NCI-H82 (cell line): Measurements from ENCODE around the gene ALKBH1.
"Not testable (repeated sequence)": the region's sequence is repeated elsewhere in the genome, so short reads cannot be mapped to it uniquely, and the experiment has no call there.

Experiments
- DNase-seq: peaks from one replicate; lab custom pipeline; 2025; lab: John Stamatoyannopoulos, UW

ALKBH1 gene, protein sequence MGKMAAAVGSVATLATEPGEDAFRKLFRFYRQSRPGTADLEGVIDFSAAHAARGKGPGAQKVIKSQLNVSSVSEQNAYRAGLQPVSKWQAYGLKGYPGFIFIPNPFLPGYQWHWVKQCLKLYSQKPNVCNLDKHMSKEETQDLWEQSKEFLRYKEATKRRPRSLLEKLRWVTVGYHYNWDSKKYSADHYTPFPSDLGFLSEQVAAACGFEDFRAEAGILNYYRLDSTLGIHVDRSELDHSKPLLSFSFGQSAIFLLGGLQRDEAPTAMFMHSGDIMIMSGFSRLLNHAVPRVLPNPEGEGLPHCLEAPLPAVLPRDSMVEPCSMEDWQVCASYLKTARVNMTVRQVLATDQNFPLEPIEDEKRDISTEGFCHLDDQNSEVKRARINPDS

DNA sequence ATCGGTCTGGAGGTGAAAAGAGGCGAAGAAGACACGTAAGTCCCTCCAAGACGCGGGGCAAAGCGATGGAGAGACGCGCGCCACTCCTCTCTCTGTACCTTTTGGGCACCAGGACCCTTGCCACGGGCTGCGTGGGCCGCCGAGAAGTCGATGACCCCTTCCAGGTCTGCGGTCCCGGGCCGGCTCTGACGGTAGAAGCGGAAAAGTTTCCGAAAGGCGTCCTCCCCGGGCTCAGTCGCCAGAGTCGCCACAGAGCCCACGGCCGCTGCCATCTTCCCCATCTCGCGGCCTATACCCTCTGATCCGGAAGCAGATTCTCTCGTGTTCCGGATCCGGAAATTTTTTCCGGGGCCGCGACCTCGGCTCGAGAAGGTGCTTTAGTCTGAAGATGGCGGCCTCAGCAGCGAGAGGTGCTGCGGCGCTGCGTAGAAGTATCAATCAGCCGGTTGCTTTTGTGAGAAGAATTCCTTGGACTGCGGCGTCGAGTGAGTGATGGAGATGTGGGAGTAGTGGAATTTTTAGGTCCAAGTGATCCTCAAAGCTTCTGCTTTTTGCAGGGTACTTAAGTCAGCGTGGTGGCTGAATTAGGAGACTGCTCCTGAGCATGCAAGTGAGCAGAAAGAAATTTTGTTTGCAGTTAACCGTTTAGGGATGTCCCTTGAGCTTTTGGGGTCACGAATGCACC, at the start of gene ALKBH1, which contains the start of gene SLIRP:
TSS of gene ALKBH1 (minus strand) at position 300 of the 685 bp plus-strand sequence. CDS start at position 281, 19 bp downstream.
TSS of gene SLIRP (plus strand) at position 380 of the 685 bp plus-strand sequence. CDS start at position 389, 9 bp downstream.
- DNase-seq, result peak; percentile 88

- DNase-seq, result no peak
These were observed 45.1 kb upstream of the ALKBH1 start for GRCh38 chr14:77752799-77753516.

GRCh38 chr14:77752266-77752665, 44.4 kb upstream of the ALKBH1 start:
- DNase-seq, result no peak

DNA sequence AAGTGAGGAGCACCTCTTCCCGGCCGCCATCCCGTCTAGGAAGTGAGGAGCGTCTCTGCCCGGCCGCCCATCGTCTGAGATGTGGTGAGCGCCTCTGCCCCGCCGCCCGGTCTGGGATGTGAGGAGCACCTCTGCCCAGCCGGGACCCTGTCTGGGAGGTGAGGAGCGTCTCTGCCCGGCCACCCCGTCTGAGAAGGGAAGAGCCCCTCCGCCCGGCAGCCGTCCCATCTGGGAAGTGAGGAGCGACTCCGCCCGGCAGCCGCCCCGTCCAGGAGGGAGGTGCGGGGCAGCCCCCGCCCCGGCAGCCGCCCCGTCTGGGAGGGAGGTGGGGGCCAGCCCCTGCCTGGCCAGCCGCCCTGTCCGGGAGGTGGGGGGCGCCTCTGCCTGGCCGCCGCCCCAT, 39.6 kb upstream of the ALKBH1 start:
- not testable (repeated sequence) for DNase-seq

DNA sequence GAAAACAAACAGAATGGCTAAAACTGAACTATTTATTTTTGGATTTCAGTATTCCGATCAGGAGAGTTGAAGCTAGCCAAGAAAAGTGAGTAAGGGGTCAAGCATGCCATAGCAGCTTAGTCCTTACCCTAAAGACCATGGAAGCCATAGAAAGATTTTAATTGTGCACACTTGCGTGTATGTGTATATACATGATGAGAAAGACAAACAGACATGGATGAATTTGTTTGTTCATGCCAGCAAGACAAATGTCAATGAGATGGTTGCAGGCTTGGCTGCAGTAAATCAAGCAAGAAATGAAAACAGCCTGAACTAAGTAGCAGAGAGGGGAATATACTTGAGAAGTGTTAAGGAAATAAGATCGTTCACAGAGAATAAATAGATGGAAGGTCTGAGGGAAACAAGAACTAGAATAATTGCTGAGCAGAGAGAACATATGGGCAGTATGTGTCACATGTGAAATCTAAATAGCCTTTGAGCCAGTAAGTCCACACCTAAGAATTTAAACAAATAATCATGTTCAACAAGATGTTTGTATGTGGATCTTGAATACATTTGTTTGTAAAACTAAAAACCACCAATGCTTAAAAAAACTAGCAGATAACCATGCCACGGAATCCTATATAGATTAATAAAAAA, 38.4 kb upstream of the ALKBH1 start:
- DNase-seq, result no peak

DNA sequence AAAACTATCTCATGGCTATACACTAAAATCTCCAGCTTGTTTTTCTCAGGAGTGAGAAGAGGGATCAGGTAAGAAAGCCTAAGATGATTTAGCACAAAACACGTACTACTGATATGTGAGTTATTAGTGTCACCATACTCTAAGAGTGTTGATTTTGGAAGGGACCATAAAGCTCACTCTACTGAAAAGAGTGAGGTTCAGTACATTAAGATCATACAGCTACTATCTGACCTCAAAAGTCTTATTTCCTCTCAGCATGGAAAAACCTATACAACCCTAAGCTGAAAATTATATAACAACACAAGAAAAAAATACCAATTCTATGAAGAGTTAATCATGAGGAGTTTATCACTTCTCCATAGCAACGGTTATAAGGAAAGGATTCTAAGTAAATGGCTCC, 33.6 kb upstream of the ALKBH1 start:
- no peak for DNase-seq

- DNase-seq, result no peak
These were observed 30.9 kb upstream of the ALKBH1 start for GRCh38 chr14:77738559-77739250.

DNA sequence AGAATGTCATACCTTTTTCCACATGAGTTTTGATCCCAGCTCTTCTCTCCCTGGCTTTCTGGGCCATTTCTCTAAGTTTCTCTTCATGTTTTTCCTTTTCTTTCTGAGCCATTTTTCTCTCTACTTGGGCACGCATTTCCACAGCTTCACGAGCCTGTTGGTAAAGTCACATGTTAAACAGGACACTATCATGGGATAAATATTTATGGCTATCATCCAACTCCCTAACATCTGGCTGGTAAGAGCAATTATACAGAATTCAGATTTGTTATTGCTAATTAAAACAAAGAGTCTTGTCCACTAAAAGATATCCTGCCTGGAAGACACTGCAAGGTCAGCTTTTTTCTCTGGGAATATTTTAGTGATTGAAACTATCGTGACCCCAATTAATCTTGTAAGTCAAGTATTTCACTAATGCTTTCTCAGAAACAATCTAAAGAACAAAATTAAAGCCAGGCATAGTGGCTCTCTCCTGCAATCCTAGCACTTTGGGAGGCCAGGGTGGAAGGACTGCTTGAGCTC, 23.2 kb upstream of the ALKBH1 start:
- DNase-seq, result no peak

- DNase-seq, result no peak
These were observed 14.5 kb upstream of the ALKBH1 start for GRCh38 chr14:77722301-77722700.

GRCh38 chr14:77721437-77721836, 13.6 kb upstream of the ALKBH1 start:
- no peak for DNase-seq

DNA sequence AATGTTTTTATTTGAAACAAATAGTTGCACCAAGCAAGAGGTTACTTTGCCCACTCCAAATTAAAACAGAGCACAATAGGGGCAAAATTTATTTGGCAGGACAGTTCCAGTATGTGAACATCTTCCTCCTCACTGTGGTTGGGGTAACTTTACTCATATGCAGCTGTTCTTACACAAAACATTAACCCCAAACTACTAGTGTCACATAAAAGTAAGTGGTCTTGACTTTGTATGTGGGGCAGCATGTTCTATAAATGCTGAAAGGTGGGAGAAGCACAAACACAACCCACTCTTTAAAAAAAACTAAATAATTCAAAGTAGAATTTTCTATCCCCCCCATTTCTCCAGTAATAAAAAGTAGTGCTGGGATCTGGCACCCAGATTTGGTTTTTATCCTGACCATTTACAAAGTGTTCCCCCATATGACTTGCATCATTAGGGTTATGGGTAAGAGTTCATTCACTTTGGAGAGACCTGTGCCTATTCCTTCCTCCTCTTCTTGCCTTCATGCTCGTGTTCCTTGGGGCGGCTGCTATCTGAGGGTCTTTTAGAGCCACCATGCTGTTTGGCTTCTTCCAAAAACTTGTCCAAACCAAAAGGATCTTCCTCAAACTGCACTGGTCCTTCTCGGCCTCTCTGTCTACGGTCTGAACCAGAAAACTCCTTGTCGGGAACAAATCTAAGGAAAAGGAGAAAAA, 9.9 kb upstream of the ALKBH1 start:
- no peak for DNase-seq

GRCh38 chr14:77714926-77715325, 7.1 kb upstream of the ALKBH1 start:
- DNase-seq, result no peak

DNA sequence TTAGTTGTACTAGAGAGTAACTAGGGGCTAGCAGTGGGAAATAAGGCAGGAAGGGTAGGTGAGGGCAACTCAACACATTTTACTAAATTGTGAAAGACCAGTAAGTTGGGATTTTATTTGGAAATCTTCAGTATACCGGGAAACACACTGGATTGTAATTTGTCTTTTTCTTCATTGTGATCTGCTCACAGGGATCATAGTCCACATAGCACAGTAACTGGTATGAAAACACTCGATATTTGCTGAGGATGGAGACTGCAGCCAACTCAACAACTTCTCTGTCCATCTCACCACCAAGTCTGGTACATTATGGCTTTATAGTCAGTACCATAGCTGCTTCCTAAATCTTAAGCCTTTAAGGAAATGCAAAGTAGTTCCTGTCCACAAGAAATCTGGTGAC, 2.5 kb upstream of the ALKBH1 start:
- DNase-seq, result no peak

DNA sequence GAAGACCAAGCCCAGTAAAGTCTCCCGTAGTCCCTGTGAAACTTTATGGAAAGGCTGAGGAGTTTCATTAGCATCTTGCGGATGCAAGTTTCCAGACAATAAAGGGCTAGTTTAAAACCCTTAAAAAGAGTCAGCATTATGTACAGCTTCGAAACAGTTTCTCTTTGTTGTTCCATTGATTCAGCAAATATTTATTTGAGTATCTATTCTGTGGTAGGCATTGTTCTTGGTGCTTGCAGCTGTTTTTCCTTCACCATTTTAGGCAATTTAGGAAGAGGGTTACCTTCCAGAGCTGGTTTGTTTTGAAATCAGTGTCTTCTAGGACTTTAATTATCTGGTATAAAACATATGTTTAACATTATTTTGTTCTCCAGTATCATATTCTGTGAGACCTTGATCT, 1.6 kb upstream of the ALKBH1 start:
- DNase-seq, result no peak

- DNase-seq, result no peak
These were observed 926 bp upstream of the ALKBH1 start for GRCh38 chr14:77708749-77709148.

- DNase-seq, result peak; percentile 38
These were observed 484 bp downstream of the ALKBH1 start for GRCh38 chr14:77707355-77707723.

- DNase-seq, result no peak
These were observed 16.6 kb downstream of the ALKBH1 start for GRCh38 chr14:77691259-77691658.

GRCh38 chr14:77682158-77682553, 25.7 kb downstream of the ALKBH1 start:
- DNase-seq, result no peak

- DNase-seq, result no peak
These were observed 26.3 kb downstream of the ALKBH1 start for GRCh38 chr14:77681196-77682157.

DNA sequence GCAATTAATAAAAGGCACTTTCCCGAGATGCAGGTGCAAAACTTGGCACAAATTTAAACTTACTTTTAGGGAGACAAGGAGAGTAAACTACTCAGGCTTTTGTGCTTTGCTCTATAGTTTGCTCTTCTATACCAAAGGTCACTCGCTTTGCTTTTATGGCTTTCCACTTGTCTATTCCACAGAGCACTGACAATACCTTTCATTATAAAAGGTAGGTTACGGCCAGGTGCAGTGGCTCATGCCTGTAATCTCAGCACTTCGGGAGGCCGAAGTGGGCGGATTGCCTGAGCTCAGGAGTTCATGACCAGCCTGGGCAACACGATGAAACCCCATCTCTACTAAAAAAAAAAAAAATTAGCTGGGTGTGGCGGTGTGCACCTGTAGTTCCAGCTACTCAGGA, 32.9 kb downstream of the ALKBH1 start:
- no peak for DNase-seq
